8988T (cell line): ENCODE data around the gene TMEM219.
"Not testable (repeated sequence)": the region's sequence is repeated elsewhere in the genome, so short reads cannot be mapped to it uniquely, and the experiment has no call there.

Experiments
- DNase-seq: peaks from one replicate; pipeline ENCODE4 v3.0.0; 2011

Gene TMEM219

DNA sequence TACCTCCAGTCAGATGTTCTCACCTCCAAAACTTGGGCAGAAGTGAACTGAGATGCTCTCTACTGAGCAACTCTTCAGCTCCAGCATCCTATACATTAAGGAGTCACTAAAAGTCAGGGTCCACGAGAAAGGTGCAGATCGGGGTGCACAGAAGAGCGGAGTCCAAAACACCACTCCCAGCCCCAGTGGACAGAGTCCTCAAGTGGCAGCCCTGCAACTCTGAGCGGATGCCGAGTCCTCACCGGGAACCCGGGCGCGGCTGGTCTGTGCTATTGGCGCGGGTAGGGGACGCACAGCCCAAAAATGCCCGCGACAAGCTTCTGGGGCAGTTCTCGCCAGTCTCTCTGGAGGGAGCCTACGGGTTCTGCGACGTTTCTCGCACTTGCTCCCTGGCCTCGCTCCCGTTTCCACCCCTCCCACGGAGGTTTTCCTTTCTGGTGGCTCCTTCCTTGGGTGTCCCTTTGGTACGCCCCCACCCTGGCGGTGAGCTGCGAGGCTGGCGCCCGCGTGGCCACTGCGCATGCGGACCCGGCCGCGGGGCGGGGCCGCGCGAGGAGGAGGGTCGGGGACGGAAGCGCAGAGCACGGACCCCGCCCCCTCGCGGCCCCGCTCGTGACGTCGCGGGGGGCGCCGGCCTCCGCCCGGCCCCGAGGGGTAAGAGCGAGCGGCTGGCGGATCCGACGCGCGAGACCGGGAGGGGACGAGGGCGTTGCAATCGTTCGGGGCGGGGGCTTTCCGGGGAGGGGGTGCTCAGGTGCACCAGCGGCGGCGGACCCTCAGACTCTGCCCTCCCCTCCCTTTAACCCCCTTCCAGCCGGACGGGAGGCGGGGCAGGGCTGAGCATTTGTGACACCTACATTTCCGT lies at the start of gene TMEM219:
TMEM219 (plus strand) TSS at position 601 of the 865 bp plus-strand sequence. CDS start 1,065 bp downstream, outside the sequence.
- peak; percentile 83 for DNase-seq

GRCh38 chr16:29912087-29912486 lies 49.8 kb upstream of the TMEM219 start:
- DNase-seq: no peak

- DNase-seq: no peak
These were observed 48.4 kb upstream of the TMEM219 start for GRCh38 chr16:29913514-29913913.

DNA sequence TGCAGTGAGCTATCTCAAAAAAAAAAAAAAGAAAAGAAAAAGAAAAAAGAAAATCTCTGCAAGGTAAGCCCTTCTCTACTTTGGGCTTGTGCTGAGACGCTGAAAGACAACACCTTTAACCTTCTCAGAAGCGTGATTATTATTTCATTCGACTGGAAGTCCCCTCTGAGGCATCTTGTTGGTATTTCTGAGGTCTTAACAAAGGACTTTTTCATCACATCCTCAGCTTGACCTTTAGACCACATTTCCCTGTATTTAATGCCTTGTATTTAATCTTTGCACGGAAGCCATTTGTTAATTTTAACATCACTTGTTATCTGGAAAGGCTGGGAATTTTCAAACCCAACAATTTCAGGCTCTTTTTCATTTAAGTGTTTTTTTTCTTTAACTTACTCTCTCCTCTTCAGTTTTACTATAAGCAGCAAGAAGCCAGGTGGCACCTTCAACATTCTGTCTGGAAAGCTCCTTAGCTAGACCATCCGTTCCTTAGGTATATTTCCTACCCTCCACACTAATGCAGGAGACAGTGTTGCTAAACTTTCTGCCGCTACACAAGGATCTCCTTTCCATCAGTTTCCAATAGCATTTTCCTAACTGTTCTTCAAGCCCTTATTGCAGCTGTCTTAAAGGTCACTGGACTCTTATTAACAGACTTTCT lies 46.2 kb upstream of the TMEM219 start:
- no peak for DNase-seq

- DNase-seq: no peak
These were observed 44.9 kb upstream of the TMEM219 start for GRCh38 chr16:29916979-29917378.

DNA sequence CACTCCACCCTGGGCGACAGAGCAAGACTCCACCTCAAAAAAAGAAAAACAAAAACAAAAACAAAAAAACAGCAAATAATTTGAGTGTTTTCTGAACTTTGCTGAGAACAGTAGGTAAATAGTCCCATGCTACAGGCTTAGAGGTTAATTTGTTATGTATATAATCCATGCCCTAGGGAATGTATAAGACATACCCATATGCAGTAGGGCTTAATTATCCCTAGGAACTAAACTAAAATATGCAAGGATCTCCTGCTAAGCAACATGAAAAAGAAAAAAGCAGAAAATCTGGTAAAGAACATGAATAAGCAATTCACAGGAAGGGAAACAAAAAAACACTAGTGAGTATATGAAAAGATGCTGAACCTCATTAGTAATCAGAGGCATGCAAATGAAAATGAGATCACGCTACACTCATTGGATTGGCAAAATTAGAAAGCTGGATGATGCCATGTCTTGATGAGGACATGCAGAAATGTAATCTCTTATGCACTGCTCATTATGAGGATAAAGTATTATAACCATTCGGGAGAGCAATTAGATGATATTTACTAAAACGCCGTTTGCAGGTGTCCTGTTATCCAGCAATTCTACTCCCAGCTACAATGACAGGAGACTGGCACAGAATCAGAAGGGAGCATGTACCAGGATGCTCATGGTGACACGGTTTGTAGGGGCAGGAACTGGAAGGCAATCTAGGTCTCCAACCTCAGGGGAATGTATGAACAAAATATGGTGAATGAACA lies 41.4 kb upstream of the TMEM219 start:
- no peak for DNase-seq

GRCh38 chr16:29921034-29921385 lies 40.9 kb upstream of the TMEM219 start:
- DNase-seq: no peak

DNA sequence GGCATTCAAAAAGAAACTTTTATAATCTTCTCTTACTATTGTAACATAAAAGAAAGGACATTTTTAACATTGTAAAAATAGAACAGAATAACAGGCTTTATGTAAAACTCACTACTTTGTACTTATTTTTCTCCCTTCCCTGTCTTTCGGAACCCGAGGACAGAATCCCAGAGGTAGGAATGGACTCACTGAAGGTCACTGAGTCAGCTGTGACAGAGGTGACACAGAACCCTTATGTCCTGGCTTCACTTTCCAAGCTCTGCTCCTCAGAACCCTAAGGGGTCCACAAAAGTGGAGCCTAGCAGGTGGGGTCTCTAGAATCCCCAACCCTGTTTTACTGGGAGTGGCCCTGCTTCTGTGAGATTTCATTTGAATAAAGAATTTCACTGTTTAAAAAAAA lies 39.6 kb upstream of the TMEM219 start:
- DNase-seq: no peak

GRCh38 chr16:29922986-29923501 lies 38.8 kb upstream of the TMEM219 start:
- DNase-seq: no peak

DNA sequence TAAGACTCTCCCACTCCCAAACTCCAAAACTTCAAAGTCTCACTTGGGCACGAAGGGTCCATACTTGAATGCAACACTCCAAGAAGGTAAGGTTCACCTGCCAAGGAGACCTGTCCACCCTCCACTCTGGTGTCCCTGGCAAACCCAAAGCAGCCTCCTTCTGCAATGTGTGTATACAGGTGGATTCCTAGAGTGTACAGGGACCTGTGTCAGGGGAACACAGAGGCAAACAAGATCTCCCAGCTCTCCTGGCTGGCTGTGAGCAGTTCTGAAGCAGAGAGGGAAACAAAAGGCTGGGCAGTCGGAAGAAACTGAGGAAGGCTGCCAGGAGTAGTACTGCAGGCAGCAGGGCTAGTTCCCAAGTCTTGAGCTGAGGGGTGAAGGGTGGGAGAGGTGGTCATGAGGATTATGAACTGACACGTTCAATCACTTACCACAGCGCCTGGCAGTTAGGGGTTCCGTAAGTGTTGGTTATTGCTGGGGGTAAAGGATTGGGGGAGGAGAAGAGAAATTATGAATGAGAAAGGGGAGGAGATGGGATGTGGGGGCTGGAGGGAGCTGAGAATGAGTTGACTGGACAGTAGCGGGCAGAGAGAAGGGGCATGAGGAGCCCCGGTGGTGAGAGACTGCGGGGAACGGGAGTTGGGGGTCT lies 36.6 kb upstream of the TMEM219 start:
- no peak for DNase-seq

DNA sequence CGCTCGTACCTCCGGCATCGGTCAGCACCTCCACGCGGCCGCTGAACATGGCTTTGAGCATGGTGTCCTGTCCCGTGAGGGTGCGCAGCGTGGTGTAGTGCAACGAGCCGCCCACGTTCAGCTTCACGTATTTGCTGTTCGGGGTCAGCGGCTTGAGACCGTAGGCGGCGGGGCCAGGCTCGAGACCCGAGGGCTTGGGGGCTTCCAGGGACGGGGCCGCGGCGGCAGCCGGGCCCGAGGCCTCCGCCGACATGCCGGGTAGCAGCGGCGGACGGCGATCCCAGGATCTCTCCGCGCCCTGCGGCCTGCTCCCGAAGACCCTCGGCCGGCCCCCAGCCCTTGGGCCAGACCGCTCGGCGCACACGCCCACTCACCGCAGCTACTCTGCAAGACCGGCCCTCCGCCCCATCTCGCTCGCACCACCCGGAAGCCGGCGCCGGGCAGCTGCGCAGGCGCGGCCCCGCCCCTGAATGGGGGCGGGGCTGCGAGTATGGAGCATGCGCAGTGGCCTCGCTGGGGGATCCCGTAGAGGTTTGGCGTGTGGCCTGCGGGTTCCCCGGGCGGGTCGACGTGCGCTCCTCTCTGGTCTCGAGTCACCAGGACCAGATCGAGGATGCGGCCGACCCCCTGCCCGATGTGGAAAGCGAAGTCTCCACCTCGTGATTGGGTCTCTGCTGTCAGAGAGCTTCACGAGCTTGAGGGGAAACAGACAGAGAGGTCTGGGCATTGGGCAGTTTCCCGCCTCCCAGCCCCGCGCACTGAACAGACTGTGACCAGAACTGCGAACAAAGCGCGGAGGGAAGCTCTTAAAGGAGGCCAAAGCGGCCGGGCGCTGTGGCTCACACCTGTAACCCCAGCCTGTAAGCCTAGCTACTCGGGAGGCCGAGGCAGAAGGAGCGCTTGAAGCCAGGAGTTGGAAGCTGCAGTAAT lies 35.8 kb upstream of the TMEM219 start, which contains the start of gene KCTD13:
KCTD13 (minus strand) TSS at position 446 of the 930 bp plus-strand sequence; CDS start at position 253, 193 bp downstream.
- DNase-seq: peak; percentile 88

DNA sequence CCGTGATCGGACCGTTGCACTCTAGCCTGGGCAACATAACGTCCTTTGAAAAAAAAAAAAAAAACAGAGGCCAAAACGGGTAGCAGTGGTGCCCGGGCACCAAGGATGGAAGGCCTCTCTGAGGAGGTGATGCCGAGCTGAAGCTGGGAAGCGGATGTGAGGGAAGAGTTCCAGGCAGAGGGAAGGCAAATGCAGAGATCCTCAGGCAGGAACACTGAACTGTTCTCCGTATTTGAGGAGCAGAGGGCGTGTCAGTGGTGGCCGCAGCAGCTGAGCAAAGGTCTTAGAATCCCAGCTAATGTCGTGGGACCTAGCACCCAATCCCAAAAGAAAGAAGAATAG lies 35.2 kb upstream of the TMEM219 start:
- DNase-seq: no peak

GRCh38 chr16:29927070-29927905 lies 34.6 kb upstream of the TMEM219 start:
- no peak for DNase-seq

GRCh38 chr16:29931750-29932149 lies 30.1 kb upstream of the TMEM219 start:
- DNase-seq: not testable (repeated sequence)

- no peak for DNase-seq
These were observed 21.2 kb upstream of the TMEM219 start for GRCh38 chr16:29940656-29941055.

DNA sequence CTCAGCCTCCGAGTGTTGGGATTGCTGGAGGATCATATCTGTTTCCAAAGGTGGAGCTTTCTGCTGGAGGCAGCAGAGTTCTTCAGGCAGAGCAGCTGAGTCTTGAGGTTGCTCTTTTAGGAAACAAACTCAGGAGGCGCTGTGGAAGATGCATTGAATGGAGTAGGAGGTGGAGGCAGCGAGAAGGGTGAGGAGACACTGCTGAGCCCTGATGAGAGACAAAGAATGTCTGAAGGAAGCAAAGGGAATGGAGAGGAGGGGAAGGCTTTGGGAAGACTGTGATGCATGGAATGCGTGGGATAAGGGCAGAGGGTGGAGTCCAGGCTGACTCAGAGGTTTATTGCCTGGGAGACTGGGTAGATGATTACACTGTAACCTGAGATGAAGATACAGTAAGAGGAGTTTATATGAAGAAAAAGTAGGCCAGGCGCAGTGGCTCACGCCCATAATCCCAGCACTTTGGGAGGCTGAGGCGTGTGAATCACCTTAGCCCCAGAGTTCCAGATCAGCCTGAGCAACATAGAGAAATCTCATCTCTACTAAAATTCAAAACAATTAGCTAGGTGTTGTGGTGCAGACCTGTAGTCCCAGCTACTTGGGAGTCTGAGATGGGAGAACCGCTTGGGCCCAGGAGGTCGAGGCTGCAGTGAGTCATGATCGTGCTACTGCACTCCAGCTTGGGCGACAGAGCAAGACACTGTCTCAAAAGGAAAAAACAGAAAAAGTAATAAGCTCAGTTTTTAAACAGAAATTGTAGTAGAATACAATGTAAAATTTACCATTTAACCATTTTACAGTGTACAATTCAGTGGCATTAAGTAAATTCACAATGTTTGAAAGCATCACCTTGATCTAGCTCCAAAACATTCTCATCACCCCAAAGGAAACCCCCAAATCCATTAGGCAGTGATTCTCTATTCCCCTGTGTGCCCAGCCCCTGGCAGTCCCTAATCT lies 17.8 kb upstream of the TMEM219 start:
- DNase-seq: no peak

GRCh38 chr16:29947897-29948296 lies 14.0 kb upstream of the TMEM219 start:
- no peak for DNase-seq

GRCh38 chr16:29950806-29951461 lies 10.9 kb upstream of the TMEM219 start:
- no peak for DNase-seq
